Retinal pigment epithelial cell (primary cell): ENCODE results near the gene RPS3A.

Experiments used
- DNase-seq: peaks from one replicate; pipeline ENCODE4 v3.0.0-alpha.2; 2010; ENCODE audit warnings: low read depth
- H3K4me3 ChIP-seq: 2 replicates; pipeline ENCODE4 v1.5.1; 2011; ENCODE audit warnings: mild to moderate bottlenecking, low read length, control low read depth, moderate library complexity
- TF ChIP-seq, protein P1 (sequence below): conservative IDR thresholded peaks from 2 replicates; pipeline ENCODE4 v1.5.1; 2011; ENCODE audit warnings: low read depth, low read length, control low read depth, inconsistent platforms

Gene RPS3A

DNA sequence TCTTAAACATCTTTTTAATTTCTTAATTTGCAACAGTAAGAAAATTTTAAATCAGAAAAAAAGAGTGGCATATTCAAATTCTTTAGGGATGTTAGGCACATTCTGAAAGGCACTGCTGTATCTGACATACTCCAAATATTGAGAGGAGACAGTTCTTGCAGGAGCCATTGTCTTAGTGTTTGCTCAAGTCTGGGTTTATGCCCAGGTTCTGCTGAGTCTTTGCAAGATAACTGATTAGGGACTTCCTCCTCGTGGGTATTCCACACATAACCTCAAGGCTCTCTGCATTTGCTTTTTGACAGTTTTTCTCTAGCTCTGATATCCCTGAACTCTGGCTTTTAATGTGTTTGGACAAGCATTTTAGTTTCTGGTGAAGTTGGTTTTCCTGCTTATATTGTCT lies 52.6 kb downstream of the RPS3A start:
- DNase-seq = no peak
- TF ChIP-seq, protein P1, sequence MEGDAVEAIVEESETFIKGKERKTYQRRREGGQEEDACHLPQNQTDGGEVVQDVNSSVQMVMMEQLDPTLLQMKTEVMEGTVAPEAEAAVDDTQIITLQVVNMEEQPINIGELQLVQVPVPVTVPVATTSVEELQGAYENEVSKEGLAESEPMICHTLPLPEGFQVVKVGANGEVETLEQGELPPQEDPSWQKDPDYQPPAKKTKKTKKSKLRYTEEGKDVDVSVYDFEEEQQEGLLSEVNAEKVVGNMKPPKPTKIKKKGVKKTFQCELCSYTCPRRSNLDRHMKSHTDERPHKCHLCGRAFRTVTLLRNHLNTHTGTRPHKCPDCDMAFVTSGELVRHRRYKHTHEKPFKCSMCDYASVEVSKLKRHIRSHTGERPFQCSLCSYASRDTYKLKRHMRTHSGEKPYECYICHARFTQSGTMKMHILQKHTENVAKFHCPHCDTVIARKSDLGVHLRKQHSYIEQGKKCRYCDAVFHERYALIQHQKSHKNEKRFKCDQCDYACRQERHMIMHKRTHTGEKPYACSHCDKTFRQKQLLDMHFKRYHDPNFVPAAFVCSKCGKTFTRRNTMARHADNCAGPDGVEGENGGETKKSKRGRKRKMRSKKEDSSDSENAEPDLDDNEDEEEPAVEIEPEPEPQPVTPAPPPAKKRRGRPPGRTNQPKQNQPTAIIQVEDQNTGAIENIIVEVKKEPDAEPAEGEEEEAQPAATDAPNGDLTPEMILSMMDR = no peak
- no peak overlapping the region for H3K4me3 ChIP-seq

DNA sequence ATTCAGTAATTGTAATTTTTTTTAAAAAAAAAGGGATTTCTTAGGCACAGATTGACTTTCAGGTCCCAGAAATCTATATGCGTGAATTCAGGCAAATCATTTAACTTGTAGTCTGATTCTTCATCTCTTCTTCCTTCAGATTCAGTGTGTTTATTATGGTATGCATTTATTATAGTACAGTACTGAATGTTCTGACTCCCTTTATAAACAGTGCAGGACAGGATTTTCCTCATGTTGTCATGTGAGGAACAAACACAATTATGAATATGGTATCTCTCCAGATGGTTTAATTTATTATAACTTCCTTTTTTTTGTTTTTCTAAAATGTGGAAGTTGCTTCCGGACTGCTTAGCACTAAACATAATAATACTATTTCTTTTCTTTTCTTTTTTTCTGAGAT lies 54.2 kb downstream of the RPS3A start:
- TF ChIP-seq, protein P1 = no peak
- H3K4me3 ChIP-seq = no peak overlapping the region
- DNase-seq = no peak
